ENCODE data around the gene EFHD1.
A peak's percentile ranks its signal among the peaks of the same experiment; 100 is the strongest.

The EFHD1 gene

GRCh38 chr2:232592772-232593395 is 40.5 kb upstream of the EFHD1 start:
- TF ChIP-seq, protein P1, sequence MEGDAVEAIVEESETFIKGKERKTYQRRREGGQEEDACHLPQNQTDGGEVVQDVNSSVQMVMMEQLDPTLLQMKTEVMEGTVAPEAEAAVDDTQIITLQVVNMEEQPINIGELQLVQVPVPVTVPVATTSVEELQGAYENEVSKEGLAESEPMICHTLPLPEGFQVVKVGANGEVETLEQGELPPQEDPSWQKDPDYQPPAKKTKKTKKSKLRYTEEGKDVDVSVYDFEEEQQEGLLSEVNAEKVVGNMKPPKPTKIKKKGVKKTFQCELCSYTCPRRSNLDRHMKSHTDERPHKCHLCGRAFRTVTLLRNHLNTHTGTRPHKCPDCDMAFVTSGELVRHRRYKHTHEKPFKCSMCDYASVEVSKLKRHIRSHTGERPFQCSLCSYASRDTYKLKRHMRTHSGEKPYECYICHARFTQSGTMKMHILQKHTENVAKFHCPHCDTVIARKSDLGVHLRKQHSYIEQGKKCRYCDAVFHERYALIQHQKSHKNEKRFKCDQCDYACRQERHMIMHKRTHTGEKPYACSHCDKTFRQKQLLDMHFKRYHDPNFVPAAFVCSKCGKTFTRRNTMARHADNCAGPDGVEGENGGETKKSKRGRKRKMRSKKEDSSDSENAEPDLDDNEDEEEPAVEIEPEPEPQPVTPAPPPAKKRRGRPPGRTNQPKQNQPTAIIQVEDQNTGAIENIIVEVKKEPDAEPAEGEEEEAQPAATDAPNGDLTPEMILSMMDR (conservative IDR thresholded peaks at IDR 0.05; ENCODE audit: control insufficient read depth, insufficient read depth, low read depth, low read length) = no peak
- peak; percentile 88 for DNase-seq (ENCODE audit: low read depth)
- no peak overlapping the region for H3K4me3 ChIP-seq (ENCODE audit: control insufficient read depth, low read depth, low read length)

DNA sequence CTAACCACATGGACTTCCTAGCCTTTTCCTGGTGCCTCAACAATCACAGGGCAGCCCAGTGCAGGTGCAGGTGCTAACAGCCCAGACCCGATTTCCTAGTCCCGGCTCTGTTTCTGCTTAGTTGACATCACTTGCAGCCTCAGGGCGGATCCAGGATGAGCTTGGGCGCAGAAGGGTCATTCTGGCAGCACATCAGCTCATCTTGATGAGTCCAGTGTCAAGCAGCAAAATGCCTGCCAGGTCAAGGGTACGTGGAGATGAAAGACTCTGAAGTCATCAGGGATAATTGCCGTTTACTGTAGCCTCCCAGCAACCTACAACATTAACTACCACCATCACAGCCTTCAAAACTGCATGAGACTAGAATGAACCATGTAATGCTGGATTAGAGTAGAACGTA is 39.4 kb upstream of the EFHD1 start:
- TF ChIP-seq, protein P1 (conservative IDR thresholded peaks at IDR 0.05; ENCODE audit: control insufficient read depth, insufficient read depth, low read depth, low read length) = no peak
- no peak for DNase-seq (ENCODE audit: low read depth)
- no peak overlapping the region for H3K4me3 ChIP-seq (ENCODE audit: control insufficient read depth, low read depth, low read length)

- TF ChIP-seq, protein P1 (conservative IDR thresholded peaks at IDR 0.05; ENCODE audit: control insufficient read depth, insufficient read depth, low read depth, low read length) = no peak
- no peak overlapping the region for H3K4me3 ChIP-seq (ENCODE audit: control insufficient read depth, low read depth, low read length)
- DNase-seq (ENCODE audit: low read depth) = no peak
Observed at GRCh38 chr2:232597362-232598079, 35.9 kb upstream of the EFHD1 start.

DNA sequence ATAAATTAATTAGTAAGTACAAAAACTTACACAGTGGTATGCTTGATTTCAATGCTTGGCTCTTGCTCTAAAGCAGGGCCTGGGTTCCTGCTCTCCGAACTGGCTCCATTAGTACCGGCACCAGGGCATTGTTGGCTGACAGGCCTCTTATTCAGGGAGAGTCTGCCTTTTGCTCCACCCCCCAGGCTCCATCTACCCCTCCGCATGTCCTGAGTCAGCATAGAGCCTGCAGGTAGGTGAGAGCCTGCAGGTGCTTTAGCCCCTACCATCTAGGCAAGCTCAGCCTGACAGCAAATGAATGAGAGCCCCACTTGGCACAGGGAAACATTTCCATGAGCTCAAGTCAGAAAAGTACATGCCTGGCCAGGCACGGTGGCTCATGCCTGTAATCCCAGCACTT is 35.1 kb upstream of the EFHD1 start:
- no peak for DNase-seq (ENCODE audit: low read depth)
- no peak overlapping the region for H3K4me3 ChIP-seq (ENCODE audit: control insufficient read depth, low read depth, low read length)
- TF ChIP-seq, protein P1 (conservative IDR thresholded peaks at IDR 0.05; ENCODE audit: control insufficient read depth, insufficient read depth, low read depth, low read length) = no peak

DNA sequence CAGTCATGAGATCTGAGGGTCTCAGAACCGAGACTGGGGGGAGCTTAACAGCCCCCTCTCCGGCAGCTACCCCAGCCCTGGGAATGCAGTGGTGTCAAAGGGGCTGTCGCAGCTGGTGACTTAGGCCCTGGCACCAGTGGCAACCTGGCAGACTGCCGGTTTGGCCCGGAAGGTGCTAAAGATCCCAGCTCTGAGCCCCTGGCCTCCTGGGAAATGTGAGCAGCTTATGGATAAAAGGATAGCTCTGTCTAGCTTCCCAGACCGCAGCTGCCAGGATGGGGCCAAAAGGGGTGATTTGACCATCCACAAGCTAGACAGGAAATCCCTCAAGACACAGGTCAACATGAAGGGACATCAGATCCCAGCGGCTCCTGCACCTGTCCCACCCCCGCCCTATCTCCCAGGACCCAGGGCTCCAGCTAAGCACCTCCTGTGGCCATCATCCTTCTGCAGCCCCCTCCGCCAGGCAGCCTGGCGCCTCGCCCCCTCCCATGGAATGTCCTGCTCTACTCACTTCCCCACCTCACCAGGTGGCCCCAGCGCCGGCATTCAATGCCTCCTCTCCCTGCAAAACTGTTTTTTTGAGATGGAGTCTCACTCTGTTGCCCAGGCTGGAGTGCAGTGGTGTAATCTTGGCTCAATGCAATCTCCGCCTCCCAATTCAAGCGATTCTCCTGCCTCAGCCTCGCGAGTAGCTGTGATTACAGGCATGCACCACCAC is 33.2 kb upstream of the EFHD1 start:
- TF ChIP-seq, protein P1 (conservative IDR thresholded peaks at IDR 0.05; ENCODE audit: control insufficient read depth, insufficient read depth, low read depth, low read length) = no peak
- DNase-seq (ENCODE audit: low read depth) = no peak
- no peak overlapping the region for H3K4me3 ChIP-seq (ENCODE audit: control insufficient read depth, low read depth, low read length)

DNA sequence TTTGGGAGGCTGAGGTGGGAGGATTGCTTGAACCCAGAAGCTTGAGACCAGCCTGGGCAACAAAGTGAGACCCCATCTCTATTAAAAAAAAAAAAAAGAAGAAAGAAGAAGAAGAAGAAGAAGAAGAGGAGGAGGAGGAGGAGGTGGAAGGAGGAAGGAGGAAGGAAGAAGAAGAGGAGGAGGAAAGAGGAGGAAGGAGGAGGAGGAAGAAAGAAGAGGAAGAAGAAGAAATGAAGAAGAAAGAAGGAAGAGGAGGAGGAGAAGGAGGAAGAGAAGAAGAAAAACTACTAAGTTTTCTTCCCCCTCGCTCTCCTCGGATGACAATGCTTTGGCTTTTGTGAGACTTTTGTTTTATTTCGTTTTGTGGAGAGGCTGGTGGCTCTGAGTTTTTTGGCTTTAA is 30.1 kb upstream of the EFHD1 start:
- DNase-seq (ENCODE audit: low read depth) = no peak
- TF ChIP-seq, protein P1 (conservative IDR thresholded peaks at IDR 0.05; ENCODE audit: control insufficient read depth, insufficient read depth, low read depth, low read length) = no peak
- H3K4me3 ChIP-seq (ENCODE audit: control insufficient read depth, low read depth, low read length) = no peak overlapping the region
